ENCODE data around the gene C6orf120.

GRCh38 chr6:169714178-169714577, 12.3 kb downstream of the C6orf120 start:
- TF ChIP-seq CTCF (IDR thresholded peaks at IDR 0.05; ENCODE audit: low read length) (no peak), EZH2 (IDR thresholded peaks at IDR 0.05; ENCODE audit: borderline replicate concordance, low read length) (no peak)

Data from OCI-LY1 (cell line).